ENCODE data around the gene PNN. TPM values are rescaled to one million over a fixed set of nuclear protein-coding genes. Genes with fewer than 3 reads are reported as not detected.
A peak's percentile ranks its signal among the peaks of the same experiment; 100 is the strongest.

PNN gene
- total and polyA plus RNA-seq, 10 of the 15 experiments (the other 5 are each of a cell fraction or from before 2014, with no cell fraction given) = 44.2 to 166 (median 91.0) TPM

DNA sequence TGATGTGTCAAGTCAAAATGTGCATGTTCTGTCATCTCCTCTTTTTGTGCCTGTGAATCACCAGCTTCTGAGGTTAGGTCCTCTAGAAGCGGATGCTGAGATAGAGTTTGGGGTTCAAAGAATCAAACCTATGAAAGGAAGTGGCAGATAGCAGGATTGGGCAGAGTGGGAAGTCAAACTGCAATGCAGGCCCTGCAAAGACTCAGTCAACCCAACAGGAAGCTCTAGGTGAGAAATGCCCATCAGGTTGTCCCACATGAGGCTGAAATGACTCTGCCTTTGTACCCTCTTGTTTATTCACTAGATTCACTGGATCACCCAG is 54.1 kb downstream of the PNN start (continued):
- TF ChIP-seq, protein P1, sequence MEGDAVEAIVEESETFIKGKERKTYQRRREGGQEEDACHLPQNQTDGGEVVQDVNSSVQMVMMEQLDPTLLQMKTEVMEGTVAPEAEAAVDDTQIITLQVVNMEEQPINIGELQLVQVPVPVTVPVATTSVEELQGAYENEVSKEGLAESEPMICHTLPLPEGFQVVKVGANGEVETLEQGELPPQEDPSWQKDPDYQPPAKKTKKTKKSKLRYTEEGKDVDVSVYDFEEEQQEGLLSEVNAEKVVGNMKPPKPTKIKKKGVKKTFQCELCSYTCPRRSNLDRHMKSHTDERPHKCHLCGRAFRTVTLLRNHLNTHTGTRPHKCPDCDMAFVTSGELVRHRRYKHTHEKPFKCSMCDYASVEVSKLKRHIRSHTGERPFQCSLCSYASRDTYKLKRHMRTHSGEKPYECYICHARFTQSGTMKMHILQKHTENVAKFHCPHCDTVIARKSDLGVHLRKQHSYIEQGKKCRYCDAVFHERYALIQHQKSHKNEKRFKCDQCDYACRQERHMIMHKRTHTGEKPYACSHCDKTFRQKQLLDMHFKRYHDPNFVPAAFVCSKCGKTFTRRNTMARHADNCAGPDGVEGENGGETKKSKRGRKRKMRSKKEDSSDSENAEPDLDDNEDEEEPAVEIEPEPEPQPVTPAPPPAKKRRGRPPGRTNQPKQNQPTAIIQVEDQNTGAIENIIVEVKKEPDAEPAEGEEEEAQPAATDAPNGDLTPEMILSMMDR (IDR thresholded peaks at IDR 0.05 in 2 of 3, conservative IDR thresholded peaks at IDR 0.05 in 1 of 3; ENCODE audit: control insufficient read depth in 2 of 3, extremely low read depth in 1 of 3, insufficient read depth in 1 of 3, low read depth in 3 of 3, low read length in 3 of 3) = no peak
- TF ChIP-seq IKZF2 (IDR thresholded peaks at IDR 0.05) = no peak
- peak; percentile 45 for TF ChIP-seq RUNX3 (IDR thresholded peaks at IDR 0.05; ENCODE audit: low read length)
- TF ChIP-seq ASH2L (IDR thresholded peaks at IDR 0.05; ENCODE audit: borderline replicate concordance, low read depth) = no peak
- TF ChIP-seq ATF7 (IDR thresholded peaks at IDR 0.05; ENCODE audit: low read depth) = no peak
- TF ChIP-seq POLR2A (IDR thresholded peaks at IDR 0.05; ENCODE audit: low read depth, low read length) = no peak
- TF ChIP-seq ZNF622 (IDR thresholded peaks at IDR 0.05) = no peak
- TF ChIP-seq FOXM1 (IDR thresholded peaks at IDR 0.05; ENCODE audit: low read depth, low read length) = no peak
- TF ChIP-seq BRCA1 (IDR thresholded peaks at IDR 0.05; ENCODE audit: low read depth, low read length) = no peak
- no peak for TF ChIP-seq MEF2B (IDR thresholded peaks at IDR 0.05; ENCODE audit: partially characterized antibody, poor library complexity, severe bottlenecking)
- TF ChIP-seq NR2C1 (IDR thresholded peaks at IDR 0.05) = no peak
- TF ChIP-seq NR2C2 (IDR thresholded peaks at IDR 0.05; ENCODE audit: borderline replicate concordance, control insufficient read depth, insufficient read length, low read depth) = no peak
- TF ChIP-seq, protein P2, sequence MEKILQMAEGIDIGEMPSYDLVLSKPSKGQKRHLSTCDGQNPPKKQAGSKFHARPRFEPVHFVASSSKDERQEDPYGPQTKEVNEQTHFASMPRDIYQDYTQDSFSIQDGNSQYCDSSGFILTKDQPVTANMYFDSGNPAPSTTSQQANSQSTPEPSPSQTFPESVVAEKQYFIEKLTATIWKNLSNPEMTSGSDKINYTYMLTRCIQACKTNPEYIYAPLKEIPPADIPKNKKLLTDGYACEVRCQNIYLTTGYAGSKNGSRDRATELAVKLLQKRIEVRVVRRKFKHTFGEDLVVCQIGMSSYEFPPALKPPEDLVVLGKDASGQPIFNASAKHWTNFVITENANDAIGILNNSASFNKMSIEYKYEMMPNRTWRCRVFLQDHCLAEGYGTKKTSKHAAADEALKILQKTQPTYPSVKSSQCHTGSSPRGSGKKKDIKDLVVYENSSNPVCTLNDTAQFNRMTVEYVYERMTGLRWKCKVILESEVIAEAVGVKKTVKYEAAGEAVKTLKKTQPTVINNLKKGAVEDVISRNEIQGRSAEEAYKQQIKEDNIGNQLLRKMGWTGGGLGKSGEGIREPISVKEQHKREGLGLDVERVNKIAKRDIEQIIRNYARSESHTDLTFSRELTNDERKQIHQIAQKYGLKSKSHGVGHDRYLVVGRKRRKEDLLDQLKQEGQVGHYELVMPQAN (conservative IDR thresholded peaks at IDR 0.05) = no peak
- no peak for TF ChIP-seq SUPT20H (IDR thresholded peaks at IDR 0.05; ENCODE audit: borderline replicate concordance, control insufficient read depth, low read depth, low read length)
- TF ChIP-seq NR2F1 (conservative IDR thresholded peaks at IDR 0.05) = no peak
- TF ChIP-seq, protein P3, sequence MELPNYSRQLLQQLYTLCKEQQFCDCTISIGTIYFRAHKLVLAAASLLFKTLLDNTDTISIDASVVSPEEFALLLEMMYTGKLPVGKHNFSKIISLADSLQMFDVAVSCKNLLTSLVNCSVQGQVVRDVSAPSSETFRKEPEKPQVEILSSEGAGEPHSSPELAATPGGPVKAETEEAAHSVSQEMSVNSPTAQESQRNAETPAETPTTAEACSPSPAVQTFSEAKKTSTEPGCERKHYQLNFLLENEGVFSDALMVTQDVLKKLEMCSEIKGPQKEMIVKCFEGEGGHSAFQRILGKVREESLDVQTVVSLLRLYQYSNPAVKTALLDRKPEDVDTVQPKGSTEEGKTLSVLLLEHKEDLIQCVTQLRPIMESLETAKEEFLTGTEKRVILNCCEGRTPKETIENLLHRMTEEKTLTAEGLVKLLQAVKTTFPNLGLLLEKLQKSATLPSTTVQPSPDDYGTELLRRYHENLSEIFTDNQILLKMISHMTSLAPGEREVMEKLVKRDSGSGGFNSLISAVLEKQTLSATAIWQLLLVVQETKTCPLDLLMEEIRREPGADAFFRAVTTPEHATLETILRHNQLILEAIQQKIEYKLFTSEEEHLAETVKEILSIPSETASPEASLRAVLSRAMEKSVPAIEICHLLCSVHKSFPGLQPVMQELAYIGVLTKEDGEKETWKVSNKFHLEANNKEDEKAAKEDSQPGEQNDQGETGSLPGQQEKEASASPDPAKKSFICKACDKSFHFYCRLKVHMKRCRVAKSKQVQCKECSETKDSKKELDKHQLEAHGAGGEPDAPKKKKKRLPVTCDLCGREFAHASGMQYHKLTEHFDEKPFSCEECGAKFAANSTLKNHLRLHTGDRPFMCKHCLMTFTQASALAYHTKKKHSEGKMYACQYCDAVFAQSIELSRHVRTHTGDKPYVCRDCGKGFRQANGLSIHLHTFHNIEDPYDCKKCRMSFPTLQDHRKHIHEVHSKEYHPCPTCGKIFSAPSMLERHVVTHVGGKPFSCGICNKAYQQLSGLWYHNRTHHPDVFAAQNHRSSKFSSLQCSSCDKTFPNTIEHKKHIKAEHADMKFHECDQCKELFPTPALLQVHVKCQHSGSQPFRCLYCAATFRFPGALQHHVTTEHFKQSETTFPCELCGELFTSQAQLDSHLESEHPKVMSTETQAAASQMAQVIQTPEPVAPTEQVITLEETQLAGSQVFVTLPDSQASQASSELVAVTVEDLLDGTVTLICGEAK (IDR thresholded peaks at IDR 0.05; ENCODE audit: borderline replicate concordance) = no peak
- no peak for TF ChIP-seq ZNF274 (IDR thresholded peaks at IDR 0.05; ENCODE audit: insufficient read depth, insufficient read length)
- no peak for TF ChIP-seq HDAC6 (IDR thresholded peaks at IDR 0.05; ENCODE audit: unreplicated experiment)
- TF ChIP-seq PAX5 (IDR thresholded peaks at IDR 0.05; ENCODE audit: borderline replicate concordance, low read depth, low read length) = no peak
- no peak for TF ChIP-seq RAD21 (IDR thresholded peaks at IDR 0.05; ENCODE audit: insufficient read depth, low read depth, low read length)
- no peak for TF ChIP-seq HDGF (IDR thresholded peaks at IDR 0.05)
- TF ChIP-seq SREBF2 (IDR thresholded peaks at IDR 0.05; ENCODE audit: low read length) = no peak

All from GM12878 (cell line).